ENCODE results near the gene ACSBG1.

The ACSBG1 gene

GRCh38 chr15:78129077-78129750 lies 105.2 kb downstream of the ACSBG1 start:
- no peak for DNase-seq

- no peak for DNase-seq
Measured at GRCh38 chr15:78127882-78128281, 106.5 kb downstream of the ACSBG1 start.

- DNase-seq = no peak
Measured at GRCh38 chr15:78125267-78125666, 109.1 kb downstream of the ACSBG1 start.

GRCh38 chr15:78120523-78120922 lies 113.8 kb downstream of the ACSBG1 start:
- no peak for DNase-seq
